ENCODE results near the gene CKAP2.
"Not testable (repeated sequence)": the region's sequence is repeated elsewhere in the genome, so short reads cannot be mapped to it uniquely, and the experiment has no call there.

CKAP2 gene

GRCh38 chr13:52454820-52455676, at the start of gene CKAP2:
Gene CKAP2, plus strand, starts transcription at chr13:52455478. Its CDS starts 79 bp downstream, at chr13:52455557.
- peak; percentile 94 to 97 (median 96) for DNase-seq

GRCh38 chr13:52405767-52406494, 49.3 kb upstream of the CKAP2 start, which contains the start of gene THSD1:
Gene THSD1, minus strand, starts transcription at chr13:52406172. Its CDS starts 3,572 bp downstream, at chr13:52402600.
- DNase-seq, result peak in 2 of 3 donors; percentile 7 to 38

GRCh38 chr13:52406629-52407028, 48.6 kb upstream of the CKAP2 start:
- DNase-seq, result no peak

GRCh38 chr13:52407436-52407835, 47.8 kb upstream of the CKAP2 start:
- DNase-seq, result not testable (repeated sequence)

GRCh38 chr13:52408071-52408658, 47.1 kb upstream of the CKAP2 start:
- DNase-seq, result not testable (repeated sequence)

- no peak for DNase-seq
These were observed 43.6 kb upstream of the CKAP2 start for GRCh38 chr13:52411629-52412028.

GRCh38 chr13:52412128-52412527, 43.1 kb upstream of the CKAP2 start:
- DNase-seq, result no peak

GRCh38 chr13:52414051-52414450, 41.2 kb upstream of the CKAP2 start:
- DNase-seq, result no peak

- DNase-seq, result no peak
These were observed 40.3 kb upstream of the CKAP2 start for GRCh38 chr13:52414963-52415362.

GRCh38 chr13:52419080-52419479, 36.2 kb upstream of the CKAP2 start:
- DNase-seq, result no peak

- DNase-seq, result peak in 1 of 3 donors; percentile 8
These were observed 34.1 kb upstream of the CKAP2 start for GRCh38 chr13:52421216-52421615.

GRCh38 chr13:52428295-52428694, 27.0 kb upstream of the CKAP2 start:
- DNase-seq, result no peak

GRCh38 chr13:52432456-52432855, 22.8 kb upstream of the CKAP2 start:
- DNase-seq, result no peak

GRCh38 chr13:52446265-52446664, 9.0 kb upstream of the CKAP2 start:
- DNase-seq, result no peak

- DNase-seq, result no peak
These were observed 7.9 kb upstream of the CKAP2 start for GRCh38 chr13:52447354-52447753.

- DNase-seq, result no peak
These were observed 7.3 kb upstream of the CKAP2 start for GRCh38 chr13:52447815-52448552.

GRCh38 chr13:52449331-52450011, 5.8 kb upstream of the CKAP2 start:
- DNase-seq, result no peak

GRCh38 chr13:52450012-52450792, 5.1 kb upstream of the CKAP2 start, which contains the start of gene VPS36:
Gene VPS36, minus strand, starts transcription at chr13:52450634. Its CDS starts 40 bp downstream, at chr13:52450594.
- peak; percentile 98 to 100 (median 100) for DNase-seq

- DNase-seq, result no peak
These were observed 4.5 kb upstream of the CKAP2 start for GRCh38 chr13:52450793-52451116.

GRCh38 chr13:52451135-52451804, 4.0 kb upstream of the CKAP2 start:
- no peak for DNase-seq

GRCh38 chr13:52452470-52452869, 2.8 kb upstream of the CKAP2 start:
- no peak for DNase-seq
